Measurements from ENCODE around the gene CCN6.

DNA sequence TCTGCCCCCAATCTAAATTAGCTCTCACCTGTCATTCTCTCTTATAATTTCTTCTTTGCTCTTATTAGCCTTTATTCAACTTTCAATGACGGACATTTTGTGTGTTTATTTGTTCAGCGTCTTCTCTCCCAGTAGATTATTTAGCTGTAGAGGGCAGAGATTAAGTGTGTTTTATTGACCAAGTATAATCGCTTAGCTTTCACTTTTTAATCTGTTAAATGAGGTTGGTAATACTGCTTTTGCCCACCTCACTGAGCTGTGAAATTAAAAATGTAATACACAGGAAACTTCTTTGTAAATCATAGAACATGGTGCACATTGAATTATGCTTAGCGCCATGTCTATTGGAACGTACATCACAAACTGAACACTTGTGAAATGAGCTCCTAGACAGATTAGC lies 3.5 kb upstream of the CCN6 start:
- TF ChIP-seq, protein P1, sequence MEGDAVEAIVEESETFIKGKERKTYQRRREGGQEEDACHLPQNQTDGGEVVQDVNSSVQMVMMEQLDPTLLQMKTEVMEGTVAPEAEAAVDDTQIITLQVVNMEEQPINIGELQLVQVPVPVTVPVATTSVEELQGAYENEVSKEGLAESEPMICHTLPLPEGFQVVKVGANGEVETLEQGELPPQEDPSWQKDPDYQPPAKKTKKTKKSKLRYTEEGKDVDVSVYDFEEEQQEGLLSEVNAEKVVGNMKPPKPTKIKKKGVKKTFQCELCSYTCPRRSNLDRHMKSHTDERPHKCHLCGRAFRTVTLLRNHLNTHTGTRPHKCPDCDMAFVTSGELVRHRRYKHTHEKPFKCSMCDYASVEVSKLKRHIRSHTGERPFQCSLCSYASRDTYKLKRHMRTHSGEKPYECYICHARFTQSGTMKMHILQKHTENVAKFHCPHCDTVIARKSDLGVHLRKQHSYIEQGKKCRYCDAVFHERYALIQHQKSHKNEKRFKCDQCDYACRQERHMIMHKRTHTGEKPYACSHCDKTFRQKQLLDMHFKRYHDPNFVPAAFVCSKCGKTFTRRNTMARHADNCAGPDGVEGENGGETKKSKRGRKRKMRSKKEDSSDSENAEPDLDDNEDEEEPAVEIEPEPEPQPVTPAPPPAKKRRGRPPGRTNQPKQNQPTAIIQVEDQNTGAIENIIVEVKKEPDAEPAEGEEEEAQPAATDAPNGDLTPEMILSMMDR (IDR thresholded peaks at IDR 0.05), result no peak
- TF ChIP-seq POLR2A (IDR thresholded peaks at IDR 0.05) (no peak), EP300 (IDR thresholded peaks at IDR 0.05) (no peak), POLR2AphosphoS5 (IDR thresholded peaks at IDR 0.05) (no peak)
